Fibroblast of villous mesenchyme (primary cell): ENCODE measurements around the gene TPX2. TPM values are rescaled to one million over a fixed set of nuclear protein-coding genes. Genes with fewer than 3 reads are reported as not detected.
"Not testable (repeated sequence)": the region's sequence is repeated elsewhere in the genome, so short reads cannot be mapped to it uniquely, and the experiment has no call there.

Experiments used
- DNase-seq: peaks from one replicate; pipeline ENCODE4 v3.0.0-alpha.2; 2010; ENCODE audit warnings: low read depth
- H3K4me3 ChIP-seq: 2 replicates; pipeline ENCODE4 v1.5.1; 2011; ENCODE audit warnings: low read depth, mild to moderate bottlenecking, low read length
- CTCF ChIP-seq: IDR thresholded peaks from 2 replicates; pipeline ENCODE4 v1.5.1; 2012; ENCODE audit warnings: low read depth, mild to moderate bottlenecking, low read length; ENCODE audit not compliant: insufficient read depth
- total RNA-seq: library from RNA; depleted of rRNA; stranded (reverse); fragments of >200 nt; gene quantifications from 2 replicates; pipeline ENCODE4 v1.2.3, GENCODE V29; 2012

TPX2 gene
- total RNA-seq, 1 donor, result 62.2 TPM

- DNase-seq, result no peak
- no peak for TF ChIP-seq CTCF
- H3K4me3 ChIP-seq, result no peak overlapping the region
Observed at GRCh38 chr20:31824554-31825313, 85.6 kb downstream of the TPX2 start.

DNA sequence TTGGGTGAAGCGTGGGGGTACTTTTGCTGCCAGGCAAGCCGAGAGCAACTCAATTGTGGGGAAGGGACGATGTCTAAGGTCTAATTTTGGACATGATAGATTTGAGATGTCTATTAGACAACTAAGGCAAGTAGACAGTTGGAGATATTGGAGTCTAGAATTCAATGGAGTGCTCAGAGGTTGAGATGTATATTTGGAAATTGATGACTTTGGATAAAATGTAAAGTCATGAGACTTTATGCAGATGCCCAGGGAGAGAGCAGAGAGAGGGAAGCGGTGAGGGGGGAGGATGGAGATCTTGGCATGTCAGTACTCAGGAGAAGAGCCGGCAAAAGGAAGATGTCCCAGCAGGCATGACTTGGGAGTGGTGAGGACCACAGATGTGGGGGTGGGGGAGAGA is 87.0 kb downstream of the TPX2 start:
- no peak for DNase-seq
- no peak for TF ChIP-seq CTCF
- no peak overlapping the region for H3K4me3 ChIP-seq

DNA sequence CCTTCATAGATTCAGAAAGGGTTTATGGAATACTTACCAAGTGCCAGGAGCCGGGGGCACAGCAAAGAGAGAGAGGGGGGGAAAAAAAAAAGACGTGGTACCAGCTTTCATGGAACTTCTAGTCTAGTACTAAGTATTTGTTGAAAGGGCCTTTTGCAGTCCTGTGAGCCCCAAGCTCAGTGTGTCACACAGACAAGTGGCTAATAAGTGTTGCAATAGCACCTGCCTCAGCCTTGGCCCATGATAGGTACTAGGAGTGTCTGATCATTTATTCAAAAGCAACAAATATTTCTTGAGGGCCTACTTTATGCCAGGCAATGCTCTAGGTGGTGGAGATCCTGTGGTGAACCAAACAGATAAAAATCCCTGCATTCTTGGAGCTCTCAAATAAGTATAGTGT is 88.0 kb downstream of the TPX2 start:
- no peak for DNase-seq

GRCh38 chr20:31828016-31828415 is 88.9 kb downstream of the TPX2 start:
- not testable (repeated sequence) for DNase-seq, H3K4me3 ChIP-seq

More for the DNA sequence above, 88.0 kb downstream of the TPX2 start:
- no peak overlapping the region for H3K4me3 ChIP-seq
- no peak for TF ChIP-seq CTCF

DNA sequence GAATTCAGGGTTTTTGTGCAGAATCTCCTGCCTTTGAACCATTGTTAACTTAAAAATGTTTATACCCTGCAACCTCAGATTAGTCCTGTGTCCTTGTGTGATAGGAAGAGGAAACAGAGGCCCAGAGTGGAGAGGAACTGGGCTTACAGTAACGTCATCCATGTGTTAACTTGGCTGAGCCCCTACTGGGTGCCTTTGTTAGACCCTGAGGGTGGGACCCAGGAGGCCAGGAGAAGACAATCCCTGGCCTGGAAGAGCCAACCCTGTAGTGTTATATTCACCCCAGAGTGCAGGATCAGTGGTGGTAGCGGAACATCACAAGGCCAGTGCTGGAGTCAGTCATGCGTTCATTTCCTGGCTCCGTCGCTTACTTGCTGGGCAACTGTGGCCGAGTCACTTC is 90.6 kb downstream of the TPX2 start:
- TF ChIP-seq CTCF, result no peak
- DNase-seq, result no peak
- no peak overlapping the region for H3K4me3 ChIP-seq

DNA sequence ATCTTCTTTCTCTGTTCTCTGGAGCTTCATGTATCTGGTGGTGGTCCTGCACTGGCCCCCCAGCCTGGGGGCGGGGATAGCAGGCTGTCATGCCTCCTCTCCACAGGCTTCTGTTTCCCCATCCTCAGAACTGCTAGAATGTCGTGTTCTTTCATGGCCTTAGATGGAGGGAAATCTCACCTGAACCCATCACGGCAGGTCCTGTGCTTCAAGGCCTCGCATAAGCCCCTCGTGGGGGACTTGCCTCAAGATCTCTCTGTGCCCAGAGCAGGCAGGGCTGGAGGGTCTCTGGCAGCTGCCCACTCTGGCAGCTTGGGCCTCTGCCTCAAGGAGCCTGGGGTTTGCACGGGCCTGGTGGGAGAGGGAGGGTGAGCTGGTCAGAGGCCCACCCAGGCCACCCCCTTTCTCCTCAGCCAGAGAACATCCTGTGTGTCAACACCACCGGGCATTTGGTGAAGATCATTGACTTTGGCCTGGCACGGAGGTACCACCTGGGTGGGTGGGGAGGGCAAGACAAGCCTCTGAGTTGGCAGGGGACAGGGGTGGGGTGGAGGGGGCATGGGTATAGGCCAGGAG is 91.4 kb downstream of the TPX2 start:
- H3K4me3 ChIP-seq, result no peak overlapping the region
- no peak for DNase-seq

More for the DNA sequence above, 91.4 kb downstream of the TPX2 start:
- TF ChIP-seq CTCF, result no peak
